Immature natural killer cell (primary cell): ENCODE results near the gene FNDC5. TPM values are rescaled to one million over a fixed set of nuclear protein-coding genes. Genes with fewer than 3 reads are reported as not detected.
A peak's percentile ranks its signal among the peaks of the same experiment; 100 is the strongest.

Experiments
- DNase-seq, 3 donors: peaks; one replicate each; pipeline ENCODE4 v3.0.0; 2022; ENCODE audit warnings: mixed read lengths in 1 of 3
- H3K27ac Mint-ChIP-seq, 6 donors: one replicate each; pipeline ENCODE4 v1.8.0; 2020; ENCODE audit warnings: mixed read lengths in 6 of 6, mild to moderate bottlenecking in 5 of 6, inconsistent platforms in 4 of 6, moderate library complexity in 3 of 6
- H3K27me3 Mint-ChIP-seq, 3 donors: one replicate each; pipeline ENCODE4 v1.8.0; 2020 to 2021; ENCODE audit warnings: low read depth in 3 of 3, mild to moderate bottlenecking in 3 of 3, mixed read lengths in 3 of 3, moderate library complexity in 3 of 3, inconsistent platforms in 1 of 3
- H3K36me3 Mint-ChIP-seq, 3 donors: one replicate each; pipeline ENCODE4 v1.8.0; 2020; ENCODE audit warnings: mixed read lengths in 3 of 3, inconsistent platforms in 2 of 3, mild to moderate bottlenecking in 2 of 3
- H3K4me1 Mint-ChIP-seq, 2 donors: one replicate each; pipeline ENCODE4 v1.8.0; 2020; ENCODE audit warnings: inconsistent platforms in 2 of 2, mild to moderate bottlenecking in 2 of 2, mixed read lengths in 2 of 2, moderate library complexity in 1 of 2
- H3K4me3 Mint-ChIP-seq, 5 donors: one replicate each; pipeline ENCODE4 v1.8.0; 2020; ENCODE audit warnings: mild to moderate bottlenecking in 5 of 5, mixed read lengths in 5 of 5, inconsistent platforms in 3 of 5, moderate library complexity in 3 of 5
- H3K9me3 Mint-ChIP-seq, 6 donors: one replicate each; pipeline ENCODE4 v1.8.0; 2020; ENCODE audit warnings: mild to moderate bottlenecking in 6 of 6, mixed read lengths in 6 of 6, inconsistent platforms in 4 of 6, moderate library complexity in 3 of 6
- polyA plus RNA-seq, 3 donors: library from polyadenylated mRNA; unstranded; fragments of 300-500 nt; fragmentation: Illumina TruSeq; gene quantifications; one replicate each; pipeline ENCODE4 v1.2.3, GENCODE V29; 2021

The FNDC5 gene
- polyA plus RNA-seq, 3 donors from 2014 or later: not detected

GRCh38 chr1:32893198-32894018 is 22.7 kb upstream of the FNDC5 start:
- peaks cover 12 to 29% (median 17%) of the 10 kb centered on the region in 3 donors for H3K27me3 Mint-ChIP-seq
- peaks cover 7 to 10% of the 10 kb centered on the region in 2 donors for H3K4me1 Mint-ChIP-seq
- H3K27ac Mint-ChIP-seq: no peak overlapping the region
- H3K9me3 Mint-ChIP-seq: no peaks in the 10 kb centered on the region
- DNase-seq: no peak
- peak overlapping the region; percentile 38 to 74 (median 58) for H3K4me3 Mint-ChIP-seq
- no peaks in the 10 kb centered on the region for H3K36me3 Mint-ChIP-seq

GRCh38 chr1:32892368-32893197 is 21.9 kb upstream of the FNDC5 start:
- peak; percentile 26 to 39 (median 28) for DNase-seq
- H3K27me3 Mint-ChIP-seq: peaks cover 16 to 29% (median 25%) of the 10 kb centered on the region in 3 donors

GRCh38 chr1:32891630-32892029 is 20.9 kb upstream of the FNDC5 start:
- Mint-ChIP-seq H3K27me3 (peaks cover 18 to 30% (median 22%) of the 10 kb centered on the region in 3 donors), H3K4me1 (peaks cover 9 to 10% of the 10 kb centered on the region in 2 donors), H3K36me3 (no peaks in the 10 kb centered on the region), H3K9me3 (no peaks in the 10 kb centered on the region), H3K27ac (no peak overlapping the region), H3K4me3 (peak overlapping the region in 4 of 5 donors; percentile 54 to 79 (median 62))
- no peak for DNase-seq

More at GRCh38 chr1:32892368-32893197, 21.9 kb upstream of the FNDC5 start:
- Mint-ChIP-seq H3K36me3 (no peaks in the 10 kb centered on the region), H3K4me1 (peaks cover 7 to 10% of the 10 kb centered on the region in 2 donors), H3K4me3 (peak overlapping the region; percentile 50 to 79 (median 67)), H3K9me3 (no peaks in the 10 kb centered on the region), H3K27ac (no peak overlapping the region)

- DNase-seq: no peak
- Mint-ChIP-seq H3K4me3 (peak overlapping the region in 2 of 5 donors; percentile 29 to 33), H3K27ac (no peak overlapping the region), H3K27me3 (peaks cover 18 to 30% (median 22%) of the 10 kb centered on the region in 3 donors), H3K4me1 (peaks cover 9 to 10% of the 10 kb centered on the region in 2 donors), H3K9me3 (no peaks in the 10 kb centered on the region), H3K36me3 (no peaks in the 10 kb centered on the region)
These were observed 20.5 kb upstream of the FNDC5 start for GRCh38 chr1:32891241-32891570.

- H3K9me3 Mint-ChIP-seq: no peaks in the 10 kb centered on the region
- no peaks in the 10 kb centered on the region for H3K36me3 Mint-ChIP-seq
- H3K4me3 Mint-ChIP-seq: peak overlapping the region in 1 of 5 donors; percentile 33
- peaks cover 9 to 10% of the 10 kb centered on the region in 2 donors for H3K4me1 Mint-ChIP-seq
- peaks cover 14 to 30% (median 22%) of the 10 kb centered on the region in 3 donors for H3K27me3 Mint-ChIP-seq
- H3K27ac Mint-ChIP-seq: no peak overlapping the region
- no peak for DNase-seq
These were observed 20.0 kb upstream of the FNDC5 start for GRCh38 chr1:32890516-32891240.

- no peak overlapping the region for H3K27ac Mint-ChIP-seq
- H3K4me3 Mint-ChIP-seq: no peak overlapping the region
- H3K4me1 Mint-ChIP-seq: peaks cover 10 to 11% of the 10 kb centered on the region in 2 donors
- H3K9me3 Mint-ChIP-seq: no peaks in the 10 kb centered on the region
- DNase-seq: no peak
- no peaks in the 10 kb centered on the region for H3K36me3 Mint-ChIP-seq
- H3K27me3 Mint-ChIP-seq: peaks cover 14 to 33% (median 22%) of the 10 kb centered on the region in 3 donors
These were observed 19.1 kb upstream of the FNDC5 start for GRCh38 chr1:32889731-32890278.

- H3K27ac Mint-ChIP-seq: no peak overlapping the region
- H3K27me3 Mint-ChIP-seq: peaks cover 14 to 33% (median 23%) of the 10 kb centered on the region in 3 donors
- peaks cover 10 to 11% of the 10 kb centered on the region in 2 donors for H3K4me1 Mint-ChIP-seq
- H3K4me3 Mint-ChIP-seq: no peak overlapping the region
- DNase-seq: no peak
- no peaks in the 10 kb centered on the region for H3K9me3 Mint-ChIP-seq
- no peaks in the 10 kb centered on the region for H3K36me3 Mint-ChIP-seq
These were observed 18.1 kb upstream of the FNDC5 start for GRCh38 chr1:32888677-32889420.

GRCh38 chr1:32888134-32888533 is 17.4 kb upstream of the FNDC5 start:
- DNase-seq: no peak
- no peak overlapping the region for H3K27ac Mint-ChIP-seq
- H3K27me3 Mint-ChIP-seq: peaks cover 14 to 30% (median 26%) of the 10 kb centered on the region in 3 donors
- H3K4me3 Mint-ChIP-seq: no peak overlapping the region
- H3K36me3 Mint-ChIP-seq: no peaks in the 10 kb centered on the region
- H3K9me3 Mint-ChIP-seq: no peaks in the 10 kb centered on the region
- peaks cover 10 to 11% of the 10 kb centered on the region in 2 donors for H3K4me1 Mint-ChIP-seq

GRCh38 chr1:32887623-32888022 is 16.9 kb upstream of the FNDC5 start:
- no peak overlapping the region for H3K4me3 Mint-ChIP-seq
- no peaks in the 10 kb centered on the region for H3K9me3 Mint-ChIP-seq
- H3K4me1 Mint-ChIP-seq: peaks cover 9 to 11% of the 10 kb centered on the region in 2 donors
- H3K27me3 Mint-ChIP-seq: peaks cover 13 to 28% (median 25%) of the 10 kb centered on the region in 3 donors
- no peak for DNase-seq
- H3K36me3 Mint-ChIP-seq: no peaks in the 10 kb centered on the region
- H3K27ac Mint-ChIP-seq: no peak overlapping the region

- Mint-ChIP-seq H3K27me3 (peaks cover 7 to 21% (median 21%) of the 10 kb centered on the region in 3 donors), H3K4me3 (no peak overlapping the region), H3K27ac (no peak overlapping the region), H3K36me3 (no peaks in the 10 kb centered on the region), H3K4me1 (peaks cover 2 to 5% of the 10 kb centered on the region in 2 donors), H3K9me3 (no peaks in the 10 kb centered on the region)
- no peak for DNase-seq
These were observed 16.2 kb upstream of the FNDC5 start for GRCh38 chr1:32886828-32887414.

GRCh38 chr1:32886004-32886827 is 15.5 kb upstream of the FNDC5 start, which contains the start of gene HPCA:
TSS of gene HPCA (plus strand) at chr1:32886491. CDS start at chr1:32888899, 2,408 bp downstream.
- Mint-ChIP-seq H3K27ac (no peak within 1 kb of the TSS), H3K9me3 (no peaks in the 10 kb centered on the region), H3K4me1 (peaks cover 0 to 4% of the 10 kb centered on the region in 2 donors), H3K36me3 (no peaks in the 10 kb centered on the region), H3K4me3 (peak within 1 kb of the TSS in 2 of 5 donors; percentile 27 to 44), H3K27me3 (peaks cover 6 to 19% (median 15%) of the 10 kb centered on the region in 3 donors)
- peak; percentile 38 to 51 (median 48) for DNase-seq

- DNase-seq: no peak
- peaks cover 6 to 21% (median 15%) of the 10 kb centered on the region in 3 donors for H3K27me3 Mint-ChIP-seq
- H3K36me3 Mint-ChIP-seq: no peaks in the 10 kb centered on the region
- H3K4me1 Mint-ChIP-seq: peaks cover 0 to 4% of the 10 kb centered on the region in 2 donors
- peak overlapping the region in 2 of 5 donors; percentile 27 to 44 for H3K4me3 Mint-ChIP-seq
- H3K27ac Mint-ChIP-seq: no peak overlapping the region
- no peaks in the 10 kb centered on the region for H3K9me3 Mint-ChIP-seq
These were observed 14.9 kb upstream of the FNDC5 start for GRCh38 chr1:32885676-32886003.
